IMR-90 (cell line): ENCODE results near the gene RPS26.

Experiments used
- BHLHE40 ChIP-seq: fragments of 150-350 bp; IDR thresholded peaks from 2 replicates; pipeline ENCODE4 v1.6.1; 2016; ENCODE audit warnings: mild to moderate bottlenecking, low read depth, low read length
- CEBPB ChIP-seq: IDR thresholded peaks from 2 replicates; pipeline ENCODE4 v1.6.1; 2012; ENCODE audit warnings: low read depth, low read length, improper control_type of control experiment
- CHD1 ChIP-seq: IDR thresholded peaks from 2 replicates; pipeline ENCODE4 v1.6.1; 2012; ENCODE audit warnings: low read depth, low read length, improper control_type of control experiment
- FOS ChIP-seq: fragments of 150-350 bp; IDR thresholded peaks from 2 replicates; pipeline ENCODE4 v1.6.1; 2016; ENCODE audit warnings: low read depth, low read length
- MAZ ChIP-seq: IDR thresholded peaks from 2 replicates; pipeline ENCODE4 v1.6.1; 2012; ENCODE audit warnings: low read depth, mild to moderate bottlenecking, low read length, improper control_type of control experiment, moderate library complexity, borderline replicate concordance
- MXI1 ChIP-seq: IDR thresholded peaks from 2 replicates; pipeline ENCODE4 v1.6.1; 2012; ENCODE audit warnings: low read depth, mild to moderate bottlenecking, low read length, moderate library complexity, borderline replicate concordance
- POLR2A ChIP-seq: IDR thresholded peaks from 2 replicates; pipeline ENCODE4 v1.6.1; 2012; ENCODE audit warnings: mild to moderate bottlenecking, low read depth, low read length
- RAD21 ChIP-seq: IDR thresholded peaks from 2 replicates; pipeline ENCODE4 v1.6.1; 2012; ENCODE audit warnings: low read length, improper control_type of control experiment
- RCOR1 ChIP-seq: IDR thresholded peaks from 2 replicates; pipeline ENCODE4 v1.6.1; 2012; ENCODE audit warnings: mild to moderate bottlenecking, low read length, improper control_type of control experiment; ENCODE audit not compliant: insufficient replicate concordance
- RFX5 ChIP-seq: IDR thresholded peaks from 2 replicates; pipeline ENCODE4 v1.8.0; 2012; ENCODE audit warnings: low read depth, mild to moderate bottlenecking, low read length, moderate library complexity
- SMC3 ChIP-seq: fragments of 150-350 bp; IDR thresholded peaks from 2 replicates; pipeline ENCODE4 v1.6.1; 2016; ENCODE audit warnings: low read depth, mild to moderate bottlenecking, antibody characterized with exemption, low read length, moderate library complexity
- TF ChIP-seq, protein P1 (sequence below): conservative IDR thresholded peaks from 2 replicates; pipeline ENCODE4 v1.5.1; 2012; ENCODE audit warnings: mild to moderate bottlenecking, low read depth, low read length, improper control_type of control experiment

- TF ChIP-seq FOS (no peak), POLR2A (no peak), RAD21 (no peak), CHD1 (no peak), MAZ (no peak), SMC3 (no peak), CEBPB (no peak), RCOR1 (no peak), MXI1 (no peak), RFX5 (no peak), BHLHE40 (no peak)
- TF ChIP-seq, protein P1, sequence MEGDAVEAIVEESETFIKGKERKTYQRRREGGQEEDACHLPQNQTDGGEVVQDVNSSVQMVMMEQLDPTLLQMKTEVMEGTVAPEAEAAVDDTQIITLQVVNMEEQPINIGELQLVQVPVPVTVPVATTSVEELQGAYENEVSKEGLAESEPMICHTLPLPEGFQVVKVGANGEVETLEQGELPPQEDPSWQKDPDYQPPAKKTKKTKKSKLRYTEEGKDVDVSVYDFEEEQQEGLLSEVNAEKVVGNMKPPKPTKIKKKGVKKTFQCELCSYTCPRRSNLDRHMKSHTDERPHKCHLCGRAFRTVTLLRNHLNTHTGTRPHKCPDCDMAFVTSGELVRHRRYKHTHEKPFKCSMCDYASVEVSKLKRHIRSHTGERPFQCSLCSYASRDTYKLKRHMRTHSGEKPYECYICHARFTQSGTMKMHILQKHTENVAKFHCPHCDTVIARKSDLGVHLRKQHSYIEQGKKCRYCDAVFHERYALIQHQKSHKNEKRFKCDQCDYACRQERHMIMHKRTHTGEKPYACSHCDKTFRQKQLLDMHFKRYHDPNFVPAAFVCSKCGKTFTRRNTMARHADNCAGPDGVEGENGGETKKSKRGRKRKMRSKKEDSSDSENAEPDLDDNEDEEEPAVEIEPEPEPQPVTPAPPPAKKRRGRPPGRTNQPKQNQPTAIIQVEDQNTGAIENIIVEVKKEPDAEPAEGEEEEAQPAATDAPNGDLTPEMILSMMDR: no peak
Measured at GRCh38 chr12:56037161-56037560, 4.6 kb upstream of the RPS26 start.
